GM18907 (cell line): ENCODE results near the gene CD58.

Experiments used
- ATAC-seq: cut with Tn5 transposase; IDR thresholded peaks from one replicate; pipeline ENCODE4 v1.9.1; 2021; ENCODE audit warnings: mild to moderate bottlenecking, moderate library complexity; ENCODE audit not compliant: unreplicated experiment

The CD58 gene

GRCh38 chr1:116546354-116546977 lies 24.4 kb downstream of the CD58 start:
- no peak for ATAC-seq

- peak; percentile 11 for ATAC-seq
Observed at GRCh38 chr1:116545359-116545705, 25.5 kb downstream of the CD58 start.

- peak; percentile 62 for ATAC-seq
Observed at GRCh38 chr1:116544588-116545358, 26.1 kb downstream of the CD58 start.

GRCh38 chr1:116540088-116540487 lies 30.7 kb downstream of the CD58 start:
- ATAC-seq = peak; percentile 45

- ATAC-seq = peak; percentile 85
Observed at GRCh38 chr1:116538544-116538943, 32.3 kb downstream of the CD58 start.

GRCh38 chr1:116537898-116538297 lies 32.9 kb downstream of the CD58 start:
- no peak for ATAC-seq

- ATAC-seq = no peak
Observed at GRCh38 chr1:116537040-116537831, 33.6 kb downstream of the CD58 start.

GRCh38 chr1:116534014-116534739 lies 36.6 kb downstream of the CD58 start:
- ATAC-seq = no peak

- no peak for ATAC-seq
Observed at GRCh38 chr1:116533429-116533820, 37.4 kb downstream of the CD58 start.

- ATAC-seq = no peak
Observed at GRCh38 chr1:116532671-116533428, 38.0 kb downstream of the CD58 start.

- ATAC-seq = no peak
Observed at GRCh38 chr1:116531917-116532316, 38.9 kb downstream of the CD58 start.

GRCh38 chr1:116529681-116530080 lies 41.1 kb downstream of the CD58 start:
- ATAC-seq = no peak

- ATAC-seq = no peak
Observed at GRCh38 chr1:116529199-116529631, 41.6 kb downstream of the CD58 start.

GRCh38 chr1:116528329-116529083 lies 42.3 kb downstream of the CD58 start:
- no peak for ATAC-seq

- ATAC-seq = no peak
Observed at GRCh38 chr1:116525440-116525839, 45.4 kb downstream of the CD58 start.

- ATAC-seq = no peak
Observed at GRCh38 chr1:116521186-116521585, 49.6 kb downstream of the CD58 start.

- no peak for ATAC-seq
Observed at GRCh38 chr1:116518400-116518799, 52.4 kb downstream of the CD58 start.

- ATAC-seq = no peak
Observed at GRCh38 chr1:116516631-116517030, 54.2 kb downstream of the CD58 start.

- ATAC-seq = peak; percentile 16
Observed at GRCh38 chr1:116515702-116516101, 55.1 kb downstream of the CD58 start.
